HG02642 (cell line): ENCODE results near the gene KRTAP12-2.
"Not testable (repeated sequence)": the region's sequence is repeated elsewhere in the genome, so short reads cannot be mapped to it uniquely, and the experiment has no call there.

Experiments
- ATAC-seq: cut with Tn5 transposase; IDR thresholded peaks from one replicate; pipeline ENCODE4 v1.9.1; 2021; ENCODE audit warnings: mild to moderate bottlenecking; ENCODE audit not compliant: unreplicated experiment, poor library complexity

Gene KRTAP12-2

DNA sequence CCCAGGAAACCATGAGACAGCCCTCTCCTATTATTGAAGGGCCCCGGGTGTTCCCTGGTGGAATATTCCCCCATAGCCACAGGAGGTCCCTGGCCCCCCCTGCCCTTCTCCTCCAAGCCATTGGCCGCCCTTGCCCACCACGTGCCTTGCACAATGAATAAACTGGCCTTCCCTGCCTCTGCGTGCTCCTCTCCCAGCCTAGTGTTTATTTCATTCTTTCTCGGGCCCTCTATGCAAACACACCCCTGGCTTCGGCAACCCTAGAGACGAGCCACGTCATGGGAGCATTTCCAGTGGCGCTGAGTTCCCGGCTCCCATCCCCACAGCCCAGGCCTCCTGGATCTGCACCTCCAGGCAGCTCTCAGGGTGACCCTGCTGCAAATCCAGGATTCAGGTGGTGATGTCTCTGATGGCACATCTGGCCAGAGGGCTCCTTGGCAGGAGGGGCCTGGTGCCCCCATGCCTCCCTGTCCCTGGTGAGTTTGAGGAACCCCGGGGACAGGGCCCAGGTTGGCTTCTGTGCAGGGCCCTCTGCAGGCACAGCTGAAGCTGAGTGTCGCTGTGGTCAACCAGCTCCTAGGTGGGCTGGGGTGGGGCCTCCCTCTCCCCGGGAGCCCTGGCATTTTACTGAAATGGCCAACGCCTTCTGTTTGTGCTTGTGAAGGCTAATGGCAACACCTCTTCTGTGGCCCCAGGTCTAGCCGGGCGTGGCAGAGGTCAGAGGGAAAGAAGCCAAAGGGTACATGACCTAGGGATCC is 36.4 kb upstream of the KRTAP12-2 start:
- ATAC-seq: no peak

- ATAC-seq: no peak
Measured at GRCh38 chr21:44702111-44702972, 35.6 kb upstream of the KRTAP12-2 start.

DNA sequence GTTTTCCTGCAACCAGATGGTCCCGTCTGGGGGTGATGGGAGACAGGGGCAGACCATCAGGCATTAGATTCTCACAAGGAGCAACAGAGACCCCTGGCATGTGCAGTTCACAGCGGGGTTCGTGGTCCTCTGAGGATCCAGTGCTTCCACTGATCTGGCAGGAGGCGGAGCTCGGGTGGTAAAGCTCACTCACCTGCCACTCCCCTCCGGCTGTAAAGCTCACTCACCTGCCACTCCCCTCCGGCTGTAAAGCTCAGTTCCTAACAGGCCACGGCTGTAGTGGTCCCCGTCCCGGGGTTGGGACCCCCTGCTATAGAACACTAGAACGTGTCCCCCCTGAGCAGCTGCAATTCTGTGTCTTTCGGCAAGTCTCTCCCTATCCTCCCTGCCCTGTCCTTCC is 34.8 kb upstream of the KRTAP12-2 start:
- ATAC-seq: no peak

DNA sequence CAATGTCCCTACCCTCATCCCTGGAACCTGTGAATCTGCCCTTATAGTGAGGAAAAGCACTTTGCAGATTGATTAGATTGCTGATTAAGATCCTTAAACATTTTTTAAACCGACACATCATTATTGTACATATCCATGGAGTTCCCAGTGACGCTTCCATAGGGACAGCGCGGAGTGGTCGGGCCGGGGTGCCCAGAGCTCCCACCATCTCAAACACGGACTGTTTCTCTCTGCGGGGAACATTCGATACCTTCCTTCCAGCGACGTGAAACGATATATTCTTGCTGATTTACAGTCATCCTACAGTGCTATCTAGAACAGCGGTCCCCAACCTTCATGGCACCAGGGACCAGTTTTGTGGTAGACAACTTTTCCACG is 34.3 kb upstream of the KRTAP12-2 start:
- no peak for ATAC-seq

DNA sequence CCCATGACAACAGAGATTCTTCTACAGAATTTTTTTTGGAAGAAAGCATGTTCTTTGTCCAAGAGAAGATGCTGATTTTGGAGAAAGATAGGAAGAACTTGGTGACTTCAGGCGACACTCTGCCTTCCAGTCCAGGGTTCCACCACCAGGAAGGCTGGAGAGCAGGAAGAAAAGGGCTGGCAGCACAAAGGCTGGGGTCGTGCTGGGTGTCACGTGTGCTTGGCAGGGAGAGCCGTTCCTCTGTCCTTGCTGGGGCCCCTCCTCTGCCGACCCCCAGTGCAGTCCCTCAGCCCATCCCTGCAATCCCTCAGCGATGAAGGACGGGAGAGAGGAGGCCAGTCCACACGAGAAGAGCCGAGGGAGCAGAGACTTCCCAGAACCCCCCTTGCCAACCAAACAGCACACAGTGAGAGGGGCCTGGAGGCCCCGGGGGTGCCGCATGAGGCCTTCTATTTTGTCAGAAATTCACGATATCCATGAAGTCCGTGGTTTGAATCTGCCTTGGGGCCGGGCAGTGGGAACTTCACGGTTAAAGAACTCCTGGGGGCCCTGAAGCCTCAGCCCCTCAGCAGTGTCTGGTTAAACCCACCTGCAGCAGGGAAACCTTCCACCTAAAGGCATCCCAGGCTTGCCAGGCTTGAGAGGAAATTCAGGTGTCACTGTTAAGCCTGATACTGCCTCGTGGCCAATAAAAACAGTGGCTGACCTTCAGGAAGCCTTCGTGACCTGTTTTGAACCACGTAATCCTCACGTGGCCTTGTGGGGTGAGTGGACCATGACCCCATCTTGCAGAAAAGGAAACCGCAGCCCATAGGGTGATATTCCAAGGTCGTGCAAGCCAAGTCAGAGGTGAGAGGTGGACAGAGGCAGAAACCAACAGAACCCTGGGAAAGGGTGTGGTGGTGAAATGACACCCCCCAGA is 33.6 kb upstream of the KRTAP12-2 start:
- ATAC-seq: no peak

- ATAC-seq: no peak
Measured at GRCh38 chr21:44699502-44700001, 32.8 kb upstream of the KRTAP12-2 start.

- ATAC-seq: no peak
Measured at GRCh38 chr21:44697811-44698734, 31.3 kb upstream of the KRTAP12-2 start.

GRCh38 chr21:44697172-44697810 is 30.6 kb upstream of the KRTAP12-2 start, which contains the start of gene KRTAP10-12:
KRTAP10-12 (plus strand) TSS chr21:44697172; CDS start chr21:44697202, 30 bp downstream.
- ATAC-seq: not testable (repeated sequence)

DNA sequence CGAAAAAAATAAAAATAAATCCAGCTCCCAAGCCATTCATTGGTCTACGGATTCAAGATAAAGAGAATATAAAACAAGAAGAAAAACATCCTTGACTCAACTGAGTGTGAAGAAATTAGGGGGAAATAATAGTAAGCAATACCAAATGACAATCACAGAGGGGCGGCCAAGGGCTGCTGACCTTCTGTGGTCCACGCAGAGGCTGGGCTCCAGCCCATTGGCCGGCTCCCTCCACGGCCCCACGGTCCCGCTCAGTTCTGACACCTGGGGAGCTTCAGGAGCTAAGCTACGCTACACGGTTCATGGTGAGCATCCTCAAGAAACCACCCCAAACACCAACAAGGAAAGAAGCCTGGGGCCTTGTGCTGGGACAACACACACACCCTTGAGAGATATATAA is 29.8 kb upstream of the KRTAP12-2 start:
- ATAC-seq: no peak

- ATAC-seq: no peak
Measured at GRCh38 chr21:44695641-44696040, 28.9 kb upstream of the KRTAP12-2 start.

- ATAC-seq: no peak
Measured at GRCh38 chr21:44695184-44695583, 28.5 kb upstream of the KRTAP12-2 start.

- no peak for ATAC-seq
Measured at GRCh38 chr21:44694776-44695175, 28.0 kb upstream of the KRTAP12-2 start.

DNA sequence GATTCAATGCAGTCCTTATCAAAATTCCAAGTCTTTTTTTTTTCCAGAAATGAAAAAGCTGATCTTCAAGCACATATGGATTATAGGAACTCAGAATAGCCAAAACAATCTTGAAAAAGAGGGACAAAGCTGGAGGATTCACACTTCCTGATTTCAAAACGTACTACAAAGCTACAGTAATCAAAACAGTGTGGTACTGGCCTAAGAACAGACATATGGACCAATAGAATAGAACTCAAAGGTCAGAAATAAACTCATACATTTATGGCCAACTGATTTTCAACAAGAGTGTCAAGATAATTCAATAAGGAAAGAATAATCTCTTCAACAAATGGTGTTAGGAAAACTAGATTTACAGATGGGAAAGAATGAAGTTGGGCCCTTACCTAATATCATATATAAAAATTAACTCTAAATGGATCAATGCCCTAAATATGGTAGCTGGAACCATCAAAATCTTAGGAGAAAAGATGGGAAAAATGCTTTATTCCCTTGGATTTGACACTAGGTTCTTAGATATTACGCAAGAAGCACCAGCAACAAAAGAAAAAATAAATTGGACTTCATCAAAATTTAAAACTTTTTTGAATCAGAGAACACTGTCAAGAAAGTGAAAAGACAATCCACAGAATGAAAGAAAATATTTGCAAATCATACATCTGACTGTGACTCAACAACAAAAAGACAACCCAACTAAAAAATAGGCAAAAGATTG is 26.2 kb upstream of the KRTAP12-2 start:
- no peak for ATAC-seq

- no peak for ATAC-seq
Measured at GRCh38 chr21:44691686-44692085, 25.0 kb upstream of the KRTAP12-2 start.

- not testable (repeated sequence) for ATAC-seq
Measured at GRCh38 chr21:44689740-44690139, 23.0 kb upstream of the KRTAP12-2 start.

- no peak for ATAC-seq
Measured at GRCh38 chr21:44687671-44688070, 20.9 kb upstream of the KRTAP12-2 start.

DNA sequence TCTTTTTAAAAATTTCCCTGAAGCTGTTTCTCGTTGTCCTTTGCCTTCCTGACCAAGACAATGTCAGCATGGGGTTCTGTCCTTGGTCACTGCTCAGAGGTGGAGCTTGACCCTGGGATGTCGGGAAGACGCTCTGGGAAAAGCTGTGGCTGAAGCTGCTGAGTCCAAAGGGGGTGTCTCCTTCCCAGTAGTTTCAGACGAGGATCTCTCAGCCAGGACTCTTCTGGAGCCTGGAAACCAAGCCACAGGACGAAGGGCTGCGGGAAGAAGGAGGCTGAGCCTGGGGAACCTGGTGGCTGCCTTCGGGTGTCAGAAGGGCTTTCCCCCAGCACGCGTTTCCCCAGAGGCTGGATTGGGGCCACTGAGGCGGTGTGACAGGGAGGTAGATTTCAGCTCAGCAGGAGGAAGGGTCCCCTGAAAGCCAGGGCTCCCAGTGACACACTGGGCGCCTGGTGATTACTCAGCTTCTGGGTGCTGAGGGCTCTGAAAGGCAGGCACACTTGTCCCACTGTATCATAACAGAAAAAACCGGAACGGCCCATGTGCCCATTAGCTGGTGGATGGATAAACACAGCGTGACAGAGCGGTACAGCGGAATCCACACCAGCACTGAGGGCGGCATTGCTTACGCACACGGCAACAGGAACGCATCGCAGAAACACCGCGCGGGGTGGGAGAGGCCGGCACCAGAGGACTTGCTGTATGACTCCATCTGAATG is 20.3 kb upstream of the KRTAP12-2 start:
- ATAC-seq: no peak
